Stimulated activated naive B cell treated with anti-CD40 and anti-IgM and Interleukin-4, amounts not matched to agents 10 μg/mL and 1 μg/mL and 100 μg/mL, for 72 hours (primary cell): Measurements from ENCODE around the gene UNC13C.

ENCODE experiments used
- ATAC-seq, 2 donors: fragments of 150-1000 bp; cut with Tn5 transposase; replicated peaks; 2 replicates each; pipeline ENCODE4 v1.10.0; 2021; ENCODE audit warnings: moderate library complexity in 1 of 2
- DNase-seq: peaks from one replicate; pipeline ENCODE4 v3.0.0; 2021
- H3K27ac Mint-ChIP-seq: one replicate; pipeline ENCODE4 v1.8.0; 2022; ENCODE audit warnings: mild to moderate bottlenecking, mixed read lengths
- H3K27me3 Mint-ChIP-seq, 2 donors: one replicate each; pipeline ENCODE4 v1.8.0; 2022; ENCODE audit warnings: mixed read lengths in 2 of 2
- H3K36me3 Mint-ChIP-seq, 2 donors: one replicate each; pipeline ENCODE4 v1.8.0; 2022; ENCODE audit warnings: mixed read lengths in 2 of 2, mild to moderate bottlenecking in 1 of 2
- H3K4me1 Mint-ChIP-seq, 2 donors: one replicate each; pipeline ENCODE4 v1.8.0; 2022; ENCODE audit warnings: mixed read lengths in 2 of 2, mild to moderate bottlenecking in 1 of 2
- H3K4me3 Mint-ChIP-seq, 2 donors: one replicate each; pipeline ENCODE4 v1.8.0; 2022; ENCODE audit warnings: mild to moderate bottlenecking in 2 of 2, mixed read lengths in 2 of 2, moderate library complexity in 1 of 2
- H3K9me3 Mint-ChIP-seq, 2 donors: one replicate each; pipeline ENCODE4 v1.8.0; 2022; ENCODE audit warnings: mixed read lengths in 2 of 2, mild to moderate bottlenecking in 1 of 2

UNC13C gene

GRCh38 chr15:54521206-54521605 is 543.0 kb downstream of the UNC13C start:
- no peaks in the 10 kb centered on the region for H3K36me3 Mint-ChIP-seq
- H3K9me3 Mint-ChIP-seq: no peaks in the 10 kb centered on the region
- peaks cover 6 to 24% of the 10 kb centered on the region in 2 donors for H3K4me1 Mint-ChIP-seq
- H3K27ac Mint-ChIP-seq: no peak overlapping the region
- no peak for ATAC-seq
- H3K27me3 Mint-ChIP-seq: no peaks in the 10 kb centered on the region
- H3K4me3 Mint-ChIP-seq: no peak overlapping the region
- DNase-seq: no peak

GRCh38 chr15:54528021-54528420 is 549.8 kb downstream of the UNC13C start:
- H3K4me3 Mint-ChIP-seq: no peak overlapping the region
- no peaks in the 10 kb centered on the region for H3K4me1 Mint-ChIP-seq
- no peak overlapping the region for H3K27ac Mint-ChIP-seq
- ATAC-seq: no peak
- H3K27me3 Mint-ChIP-seq: no peaks in the 10 kb centered on the region
- H3K36me3 Mint-ChIP-seq: no peaks in the 10 kb centered on the region
- no peaks in the 10 kb centered on the region for H3K9me3 Mint-ChIP-seq
- DNase-seq: no peak

GRCh38 chr15:54540721-54541120 is 562.5 kb downstream of the UNC13C start:
- ATAC-seq: no peak
- no peak overlapping the region for H3K4me3 Mint-ChIP-seq

GRCh38 chr15:54547491-54547890 is 569.2 kb downstream of the UNC13C start:
- H3K9me3 Mint-ChIP-seq: peaks cover 4 to 14% of the 10 kb centered on the region in 2 donors
- H3K4me3 Mint-ChIP-seq: no peak overlapping the region
- no peaks in the 10 kb centered on the region for H3K4me1 Mint-ChIP-seq
- DNase-seq: no peak
- no peaks in the 10 kb centered on the region for H3K36me3 Mint-ChIP-seq
- no peak for ATAC-seq
- H3K27ac Mint-ChIP-seq: no peak overlapping the region
- H3K27me3 Mint-ChIP-seq: no peaks in the 10 kb centered on the region

More at GRCh38 chr15:54540721-54541120, 562.5 kb downstream of the UNC13C start:
- DNase-seq: no peak
- Mint-ChIP-seq H3K27ac (no peak overlapping the region), H3K4me1 (no peaks in the 10 kb centered on the region), H3K27me3 (no peaks in the 10 kb centered on the region), H3K9me3 (peaks cover 4 to 28% of the 10 kb centered on the region in 2 donors), H3K36me3 (no peaks in the 10 kb centered on the region)

- Mint-ChIP-seq H3K9me3 (peaks cover 0 to 2% of the 10 kb centered on the region in 2 donors), H3K4me1 (no peaks in the 10 kb centered on the region), H3K27ac (no peak overlapping the region), H3K4me3 (no peak overlapping the region), H3K36me3 (no peaks in the 10 kb centered on the region), H3K27me3 (no peaks in the 10 kb centered on the region)
- DNase-seq: no peak
- ATAC-seq: no peak
These were observed 572.7 kb downstream of the UNC13C start for GRCh38 chr15:54550954-54551353.

- Mint-ChIP-seq H3K4me3 (no peak overlapping the region), H3K4me1 (no peaks in the 10 kb centered on the region), H3K27me3 (no peaks in the 10 kb centered on the region), H3K36me3 (no peaks in the 10 kb centered on the region), H3K9me3 (no peaks in the 10 kb centered on the region), H3K27ac (no peak overlapping the region)
- no peak for ATAC-seq
- no peak for DNase-seq
These were observed 578.0 kb downstream of the UNC13C start for GRCh38 chr15:54556231-54556630.

GRCh38 chr15:54559405-54560069 is 581.3 kb downstream of the UNC13C start:
- no peak for DNase-seq
- Mint-ChIP-seq H3K4me3 (no peak overlapping the region), H3K27me3 (peaks cover 0 to 5% of the 10 kb centered on the region in 2 donors), H3K27ac (no peak overlapping the region), H3K4me1 (peaks cover 0 to 8% of the 10 kb centered on the region in 2 donors), H3K36me3 (no peaks in the 10 kb centered on the region), H3K9me3 (no peaks in the 10 kb centered on the region)
- no peak for ATAC-seq

- no peaks in the 10 kb centered on the region for H3K36me3 Mint-ChIP-seq
- no peak overlapping the region for H3K4me3 Mint-ChIP-seq
- H3K9me3 Mint-ChIP-seq: no peaks in the 10 kb centered on the region
These were observed 582.2 kb downstream of the UNC13C start for GRCh38 chr15:54560417-54560816.

GRCh38 chr15:54564166-54564565 is 585.9 kb downstream of the UNC13C start:
- Mint-ChIP-seq H3K27me3 (peaks cover 0 to 5% of the 10 kb centered on the region in 2 donors), H3K4me3 (no peak overlapping the region)

More at GRCh38 chr15:54560417-54560816, 582.2 kb downstream of the UNC13C start:
- ATAC-seq (no peak), DNase-seq (no peak)
- Mint-ChIP-seq H3K27me3 (peaks cover 0 to 5% of the 10 kb centered on the region in 2 donors), H3K27ac (no peak overlapping the region), H3K4me1 (peaks cover 0 to 9% of the 10 kb centered on the region in 2 donors)

GRCh38 chr15:54566654-54567053 is 588.4 kb downstream of the UNC13C start:
- peaks cover 0 to 4% of the 10 kb centered on the region in 2 donors for H3K9me3 Mint-ChIP-seq
- no peak overlapping the region for H3K4me3 Mint-ChIP-seq
- DNase-seq (no peak), ATAC-seq (no peak)
- peaks cover 0 to 3% of the 10 kb centered on the region in 2 donors for H3K27me3 Mint-ChIP-seq
- no peak overlapping the region for H3K27ac Mint-ChIP-seq
- peaks cover 0 to 9% of the 10 kb centered on the region in 2 donors for H3K4me1 Mint-ChIP-seq
- no peaks in the 10 kb centered on the region for H3K36me3 Mint-ChIP-seq

More at GRCh38 chr15:54564166-54564565, 585.9 kb downstream of the UNC13C start:
- ATAC-seq: no peak
- Mint-ChIP-seq H3K4me1 (peaks cover 0 to 9% of the 10 kb centered on the region in 2 donors), H3K9me3 (no peaks in the 10 kb centered on the region), H3K36me3 (no peaks in the 10 kb centered on the region), H3K27ac (no peak overlapping the region)
- DNase-seq: no peak

GRCh38 chr15:54567408-54568035 is 589.3 kb downstream of the UNC13C start:
- Mint-ChIP-seq H3K36me3 (no peaks in the 10 kb centered on the region), H3K27ac (no peak overlapping the region), H3K27me3 (no peaks in the 10 kb centered on the region), H3K4me3 (no peak overlapping the region), H3K9me3 (peaks cover 0 to 4% of the 10 kb centered on the region in 2 donors), H3K4me1 (peaks cover 0 to 9% of the 10 kb centered on the region in 2 donors)
- ATAC-seq (no peak), DNase-seq (no peak)

- DNase-seq (no peak), ATAC-seq (no peak)
- H3K9me3 Mint-ChIP-seq: peaks cover 0 to 4% of the 10 kb centered on the region in 2 donors
- no peaks in the 10 kb centered on the region for H3K27me3 Mint-ChIP-seq
- H3K4me1 Mint-ChIP-seq: peaks cover 0 to 9% of the 10 kb centered on the region in 2 donors
- no peaks in the 10 kb centered on the region for H3K36me3 Mint-ChIP-seq
- H3K27ac Mint-ChIP-seq: no peak overlapping the region
- H3K4me3 Mint-ChIP-seq: no peak overlapping the region
These were observed 590.1 kb downstream of the UNC13C start for GRCh38 chr15:54568381-54568780.

- ATAC-seq: no peak
- Mint-ChIP-seq H3K27ac (no peak overlapping the region), H3K9me3 (peaks cover 0 to 4% of the 10 kb centered on the region in 2 donors), H3K27me3 (no peaks in the 10 kb centered on the region), H3K4me1 (no peaks in the 10 kb centered on the region), H3K4me3 (no peak overlapping the region), H3K36me3 (no peaks in the 10 kb centered on the region)
- no peak for DNase-seq
These were observed 593.3 kb downstream of the UNC13C start for GRCh38 chr15:54571576-54571975.

- H3K4me1 Mint-ChIP-seq: no peaks in the 10 kb centered on the region
- no peak for ATAC-seq
- H3K27ac Mint-ChIP-seq: no peak overlapping the region
- H3K36me3 Mint-ChIP-seq: no peaks in the 10 kb centered on the region
- no peaks in the 10 kb centered on the region for H3K27me3 Mint-ChIP-seq
- H3K4me3 Mint-ChIP-seq: no peak overlapping the region
- no peak for DNase-seq
- peaks cover 0 to 4% of the 10 kb centered on the region in 2 donors for H3K9me3 Mint-ChIP-seq
These were observed 597.3 kb downstream of the UNC13C start for GRCh38 chr15:54575586-54575985.

- Mint-ChIP-seq H3K27ac (no peak overlapping the region), H3K4me1 (no peaks in the 10 kb centered on the region), H3K4me3 (no peak overlapping the region), H3K9me3 (peaks cover 2 to 4% of the 10 kb centered on the region in 2 donors), H3K36me3 (no peaks in the 10 kb centered on the region), H3K27me3 (no peaks in the 10 kb centered on the region)
- ATAC-seq: no peak
- no peak for DNase-seq
These were observed 598.2 kb downstream of the UNC13C start for GRCh38 chr15:54576298-54576935.
